Measurements from ENCODE around the gene ZNRF1.
A peak's percentile ranks its signal among the peaks of the same experiment; 100 is the strongest.

Gene ZNRF1

DNA sequence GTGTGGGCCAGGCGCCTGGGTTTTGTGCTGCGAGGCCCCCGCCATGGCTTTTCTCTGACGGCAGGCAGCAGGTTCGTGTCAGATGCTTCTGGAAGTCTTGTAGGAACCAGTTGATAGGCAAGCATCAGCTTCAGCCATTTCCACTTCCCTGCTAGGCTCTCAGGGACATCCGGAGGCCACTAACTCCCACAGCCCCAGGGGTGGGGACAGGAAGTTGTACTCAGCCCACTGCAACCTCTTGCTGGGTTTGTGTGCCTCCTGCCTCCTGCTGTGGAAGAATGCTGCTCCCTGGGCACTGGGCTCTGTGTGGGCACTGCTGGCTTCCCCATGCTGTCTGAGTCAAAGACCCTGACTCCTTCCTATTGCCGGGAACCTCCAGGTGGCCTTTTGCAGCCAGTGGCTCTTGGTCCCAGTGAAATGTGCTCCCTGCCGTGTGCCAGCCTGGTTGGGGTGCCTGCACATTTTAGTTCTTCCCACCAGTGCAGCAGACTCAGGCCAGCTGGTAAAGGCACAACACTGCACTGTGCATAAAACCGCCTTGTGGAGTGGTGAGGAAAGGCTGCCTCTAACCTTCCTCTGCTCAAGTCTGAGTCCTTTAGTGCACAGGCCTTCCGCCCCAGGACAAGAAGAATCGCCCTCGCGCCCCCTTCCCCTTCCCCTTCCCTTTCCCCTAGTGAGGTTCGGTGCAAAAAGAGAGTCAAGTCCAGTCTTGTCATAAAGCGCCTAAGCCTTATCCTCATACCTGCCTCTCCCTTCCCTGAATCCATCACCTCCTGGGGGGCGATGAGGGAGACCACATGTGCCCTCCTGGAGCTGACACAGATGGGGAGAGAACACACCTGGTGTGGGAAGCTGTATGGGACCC lies 101.1 kb downstream of the ZNRF1 start:
- DNase-seq (ENCODE audit: low spot score): peak; percentile 72

DNA sequence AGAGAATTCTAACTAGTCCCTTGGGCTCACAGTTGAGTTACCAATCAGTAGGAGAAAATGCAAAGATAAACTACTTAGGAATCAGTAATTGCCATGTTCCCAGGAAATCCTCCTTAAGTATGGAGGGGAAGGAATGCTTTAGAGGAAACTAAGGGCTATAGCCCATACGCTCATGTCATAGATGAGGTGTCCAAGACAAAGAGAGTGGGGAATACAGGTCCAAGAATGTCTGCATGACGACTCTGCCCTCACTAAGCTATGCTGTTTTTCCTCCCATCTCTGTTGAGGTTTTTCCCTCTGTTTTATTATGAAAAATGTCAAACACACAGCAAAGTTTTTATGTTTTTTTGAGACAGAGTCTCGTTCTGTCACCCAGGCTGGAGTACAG lies 101.8 kb downstream of the ZNRF1 start:
- DNase-seq (ENCODE audit: low spot score): no peak

DNA sequence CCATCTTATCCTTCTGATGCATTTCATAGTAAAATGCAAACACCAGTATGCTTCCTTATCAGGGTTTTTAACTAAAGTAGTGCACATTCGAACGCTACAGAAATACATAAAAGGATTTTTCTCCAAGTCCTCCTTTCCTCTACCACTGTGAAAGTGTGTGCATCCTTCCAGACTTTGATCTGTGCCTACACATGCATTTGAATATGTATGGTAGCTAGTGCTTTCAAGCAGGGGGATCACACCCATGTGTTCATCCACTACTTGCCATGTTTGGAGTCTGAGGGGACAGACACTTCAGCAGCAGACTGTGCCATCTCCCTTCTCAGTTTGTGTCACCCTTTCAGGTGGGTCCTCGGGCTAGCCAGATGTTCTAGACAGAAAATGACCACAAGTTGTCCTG lies 102.8 kb downstream of the ZNRF1 start:
- no peak for DNase-seq (ENCODE audit: low spot score)

DNA sequence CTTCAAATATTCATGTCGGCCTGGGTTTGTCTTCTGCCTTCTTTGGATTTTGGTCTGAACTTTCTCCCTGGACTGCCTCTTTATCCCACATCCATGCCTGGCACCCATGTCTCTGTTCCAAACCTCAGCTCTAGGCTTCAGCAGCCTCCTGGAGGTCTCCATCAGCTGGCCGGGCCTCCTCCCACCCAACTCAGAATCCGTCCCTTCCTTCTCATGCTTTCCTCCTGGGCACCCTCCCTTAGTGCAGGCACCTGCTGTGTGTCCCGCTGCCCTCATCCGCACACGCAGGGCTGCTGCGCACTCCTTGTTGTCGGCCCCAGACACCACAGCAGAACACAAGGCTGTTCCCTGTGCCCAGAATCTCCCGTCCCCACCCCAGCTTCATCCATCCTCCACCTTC lies 103.8 kb downstream of the ZNRF1 start:
- no peak for DNase-seq (ENCODE audit: low spot score)

DNA sequence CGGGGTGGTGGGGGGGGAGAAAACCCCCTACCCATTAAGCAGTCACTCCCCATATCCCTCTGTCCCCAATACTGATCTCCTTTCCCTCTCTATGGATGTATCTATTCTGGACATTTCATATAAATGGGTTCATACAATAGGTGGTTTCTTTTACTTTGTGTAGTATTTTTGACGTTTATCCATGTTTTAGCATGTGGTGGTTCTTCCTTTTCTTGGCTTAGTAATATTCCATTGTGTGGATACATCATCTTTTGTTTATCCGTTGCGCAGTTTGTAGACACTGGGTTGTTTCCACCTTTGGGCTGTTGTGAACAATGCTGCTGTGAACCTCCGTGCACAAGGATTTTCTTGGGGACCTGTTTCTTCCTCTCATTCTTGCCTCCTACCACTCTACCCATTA lies 105.2 kb downstream of the ZNRF1 start:
- DNase-seq (ENCODE audit: low spot score): no peak

DNA sequence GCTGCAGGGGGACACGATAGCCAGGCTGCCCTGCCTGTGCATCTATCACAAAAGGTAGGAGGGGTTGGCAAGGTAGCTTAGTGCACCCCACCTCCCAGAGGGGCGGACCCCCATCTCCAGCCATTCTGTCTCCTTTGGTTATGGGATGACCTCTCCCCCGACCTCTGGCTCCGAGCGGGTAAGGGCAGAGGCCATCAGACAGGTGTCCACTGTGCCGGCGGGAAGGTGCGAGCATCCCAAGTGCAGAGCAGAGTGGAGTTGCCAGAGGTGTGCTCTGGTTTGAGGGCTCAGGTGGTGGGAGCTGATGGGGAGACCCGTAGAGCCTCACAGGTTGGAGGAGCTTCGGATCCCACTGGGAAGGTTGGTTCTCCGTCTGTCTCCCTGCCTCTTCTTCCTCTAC lies 106.0 kb downstream of the ZNRF1 start:
- DNase-seq (ENCODE audit: low spot score): no peak

DNA sequence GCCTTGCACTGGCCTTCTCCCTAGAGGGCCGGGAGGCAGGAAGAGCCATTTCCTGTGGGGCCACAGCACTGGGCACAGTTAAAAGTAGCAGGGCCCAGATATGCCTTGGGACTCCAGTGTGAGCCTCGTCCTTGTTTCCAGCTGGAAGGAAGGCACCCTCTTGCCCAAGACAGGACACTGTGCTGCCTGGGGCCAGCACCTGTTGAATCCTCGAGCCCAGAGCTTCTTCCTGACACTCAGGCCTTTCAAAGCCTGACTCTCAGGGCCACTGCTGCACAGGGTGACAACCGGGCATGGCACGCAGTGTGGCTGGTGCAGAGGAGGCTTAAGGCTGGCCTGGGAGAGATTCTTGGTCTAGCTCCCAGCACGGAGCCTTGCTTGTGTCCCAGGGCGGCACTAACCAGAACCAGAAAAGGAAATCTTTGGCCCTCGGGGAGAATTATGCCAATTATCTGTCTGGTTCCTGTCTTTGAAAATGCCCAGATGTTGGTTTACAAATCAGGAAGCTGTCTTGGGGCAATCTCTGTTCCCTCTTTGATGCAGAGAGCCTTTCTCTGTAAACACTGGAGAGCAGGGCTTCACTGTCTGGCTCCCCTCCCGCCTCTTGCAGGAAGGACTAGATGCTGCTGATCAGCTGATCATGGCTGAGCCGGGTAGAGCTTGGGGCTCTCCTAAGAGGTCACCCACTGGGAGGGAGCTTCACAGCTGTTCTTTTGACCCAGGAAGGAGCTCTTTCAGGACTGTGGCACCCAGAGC lies 106.7 kb downstream of the ZNRF1 start:
- DNase-seq (ENCODE audit: low spot score): no peak

DNA sequence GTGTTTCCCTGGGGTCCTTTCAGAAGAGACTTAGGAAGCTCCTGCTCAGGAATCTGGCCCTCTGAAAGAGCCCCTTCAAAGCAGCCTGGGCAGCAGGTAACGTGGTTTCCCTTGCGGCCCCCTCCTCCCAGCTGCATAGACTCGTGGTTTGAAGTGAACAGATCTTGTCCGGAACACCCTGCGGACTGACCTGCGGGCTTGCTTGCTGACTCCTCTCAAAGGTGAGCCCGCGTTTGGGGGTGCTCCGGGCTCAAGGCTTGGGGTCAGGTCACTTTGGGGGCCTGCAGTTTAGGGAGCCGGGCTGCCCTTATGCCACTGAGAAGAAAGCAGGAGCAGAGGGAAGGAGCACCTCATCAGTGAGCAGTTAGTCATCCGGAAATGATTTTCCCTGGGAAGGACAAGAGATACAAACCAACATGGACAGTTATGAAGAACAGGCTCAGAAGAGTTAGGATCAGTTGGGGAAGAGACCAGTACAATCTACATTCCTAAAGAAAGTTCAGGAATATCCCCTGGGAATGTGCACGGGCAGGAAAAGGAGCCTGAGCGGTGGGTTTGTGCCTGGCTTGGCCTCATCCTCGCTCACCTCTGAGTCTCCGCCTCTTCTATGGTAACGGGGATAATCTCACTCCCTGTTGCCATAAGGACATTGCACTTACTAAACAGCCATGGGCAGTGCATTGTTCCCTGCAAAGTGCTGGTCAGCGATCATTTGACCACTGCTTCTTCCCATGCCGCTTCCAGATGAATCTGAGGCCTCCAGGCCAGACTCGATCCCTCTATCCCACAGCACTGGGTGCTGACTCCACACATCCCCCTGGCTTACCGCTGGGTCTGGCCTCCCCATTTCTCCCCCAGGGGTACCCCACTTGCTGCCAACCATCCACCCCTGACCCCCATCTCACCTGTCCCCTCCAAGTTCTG lies 107.8 kb downstream of the ZNRF1 start:
- DNase-seq (ENCODE audit: low spot score): no peak

DNA sequence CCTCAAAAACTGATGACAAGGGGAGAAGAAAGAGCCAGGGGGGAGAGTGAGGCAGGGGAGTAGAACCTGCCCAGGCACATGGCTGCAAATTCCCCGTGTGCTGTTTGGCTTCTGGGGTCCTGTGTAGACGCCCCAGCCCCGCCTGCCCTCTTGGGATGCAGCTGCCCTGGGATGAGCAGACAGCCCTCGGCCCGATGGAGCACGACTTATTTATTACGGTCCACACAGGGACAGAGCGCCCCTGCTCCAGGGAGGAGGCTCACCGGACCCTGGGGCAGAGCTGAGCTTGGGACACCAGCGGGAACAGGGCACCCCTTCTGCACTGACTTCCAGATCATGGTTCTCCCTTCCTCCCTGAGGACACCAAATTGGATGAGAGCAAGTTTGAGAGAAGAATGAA lies 108.7 kb downstream of the ZNRF1 start:
- DNase-seq (ENCODE audit: low spot score): no peak

DNA sequence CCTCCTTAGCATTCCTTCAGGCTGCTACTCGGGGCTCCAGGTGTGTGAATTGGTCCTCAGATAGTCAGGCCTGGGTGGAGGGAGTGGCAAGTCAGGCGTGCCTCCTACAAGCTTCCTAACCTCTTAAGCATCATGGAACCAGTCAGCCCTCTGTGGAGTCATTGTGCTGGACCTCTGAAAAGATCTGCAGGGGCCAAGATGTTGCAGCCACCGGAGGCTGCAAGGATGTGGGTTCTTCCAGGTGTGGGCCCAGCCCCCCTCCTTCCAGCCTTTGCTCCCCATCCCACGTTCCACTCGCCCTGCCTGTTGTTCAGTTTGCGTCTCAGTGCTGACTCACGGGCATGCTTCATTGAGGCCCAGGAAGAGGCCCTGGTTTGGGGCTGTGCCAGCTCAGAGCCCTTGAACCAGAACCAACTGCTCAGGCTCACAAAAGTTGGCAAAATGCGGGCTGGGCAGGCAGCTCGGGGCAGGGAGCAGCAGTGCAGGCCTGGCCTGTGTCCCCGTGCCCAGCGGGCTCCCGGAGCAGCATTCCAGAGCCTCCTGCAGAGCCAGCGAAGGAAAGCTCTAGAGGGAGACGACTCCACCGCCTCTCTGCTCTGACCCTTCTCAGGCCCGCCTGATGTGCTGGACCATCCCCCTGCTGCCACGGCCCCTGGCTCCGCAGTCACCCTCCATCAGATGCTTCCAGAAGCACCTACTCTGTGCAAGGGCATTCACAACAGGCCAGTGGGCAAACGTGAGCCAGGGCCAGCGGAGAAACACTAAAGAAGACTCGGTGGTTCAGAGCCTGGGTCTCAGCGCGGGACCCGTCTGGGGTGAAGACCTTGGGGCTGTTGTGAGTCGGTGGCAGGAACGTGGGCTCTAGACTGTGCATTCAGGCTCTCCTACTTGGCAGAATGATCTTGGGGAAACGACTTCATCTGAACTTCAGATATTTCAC lies 110.2 kb downstream of the ZNRF1 start:
- DNase-seq (ENCODE audit: low spot score): no peak

DNA sequence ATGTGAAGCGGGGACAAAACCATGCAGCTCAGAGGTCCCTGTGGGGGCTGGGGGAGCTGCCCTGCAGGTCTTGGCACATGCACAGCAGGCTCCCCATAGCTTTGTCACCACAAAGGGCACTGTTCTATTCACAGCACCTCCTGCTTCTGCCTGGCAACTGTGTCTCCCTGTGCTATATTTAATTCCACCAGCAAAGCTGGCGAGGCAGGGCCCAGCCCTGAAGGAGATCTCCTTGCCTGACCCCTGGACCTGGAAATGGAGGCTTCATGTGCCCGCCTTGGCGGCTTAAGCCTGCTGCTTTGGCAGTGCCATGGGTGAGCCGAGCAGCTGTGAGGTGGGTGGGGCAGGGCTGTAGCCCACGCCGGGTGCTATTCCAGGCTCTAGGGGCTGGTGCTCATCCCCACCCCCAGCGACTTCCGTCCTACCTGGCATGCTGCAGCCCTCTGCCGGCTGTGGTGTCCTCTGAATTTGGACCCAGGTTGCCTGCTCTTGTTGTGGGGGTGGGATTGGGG lies 111.0 kb downstream of the ZNRF1 start:
- no peak for DNase-seq (ENCODE audit: low spot score)

DNA sequence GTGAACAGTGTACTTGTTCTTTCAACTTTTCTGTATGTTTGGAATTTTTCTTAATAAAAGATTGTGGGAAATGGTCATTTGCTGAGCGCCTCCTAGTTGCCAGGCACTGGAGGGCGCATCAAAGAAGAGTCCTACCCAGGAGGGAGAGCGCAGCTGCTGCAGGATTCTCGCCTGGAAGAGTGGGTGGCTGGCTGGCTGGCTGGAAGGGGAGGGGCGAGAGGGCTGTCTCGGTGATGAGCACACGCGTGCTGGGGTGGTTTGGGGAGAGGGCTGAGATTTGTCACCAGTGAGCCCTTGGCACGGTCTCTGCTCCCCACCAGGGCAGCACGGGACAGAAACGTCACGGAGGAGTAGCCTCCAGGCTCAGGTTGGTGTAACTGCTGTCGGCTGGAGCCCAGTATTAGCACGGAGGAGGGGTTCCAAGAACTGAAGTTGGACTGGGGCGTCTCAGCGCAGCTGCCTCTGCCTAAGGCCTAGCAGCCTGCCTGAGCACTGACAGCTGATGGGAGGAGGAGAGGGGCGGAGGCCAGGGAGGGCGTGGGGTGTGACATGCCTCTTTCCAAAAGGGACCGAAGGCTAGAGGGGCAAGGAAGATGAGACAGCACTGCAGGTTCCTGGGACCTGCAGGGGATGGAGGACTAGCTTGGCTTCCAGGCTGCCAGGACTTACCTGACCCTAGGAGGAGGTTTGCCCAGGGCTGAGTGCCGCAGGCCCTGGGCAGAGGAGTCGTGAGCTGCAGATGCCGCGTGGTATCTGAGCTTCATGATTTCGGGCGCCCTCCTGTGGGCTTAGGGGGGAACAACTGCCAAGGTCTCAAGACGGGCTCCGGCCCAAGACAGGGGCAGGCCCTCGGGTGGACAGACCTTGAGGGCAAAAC lies 112.1 kb downstream of the ZNRF1 start:
- peak; percentile 81 for DNase-seq (ENCODE audit: low spot score)

DNA sequence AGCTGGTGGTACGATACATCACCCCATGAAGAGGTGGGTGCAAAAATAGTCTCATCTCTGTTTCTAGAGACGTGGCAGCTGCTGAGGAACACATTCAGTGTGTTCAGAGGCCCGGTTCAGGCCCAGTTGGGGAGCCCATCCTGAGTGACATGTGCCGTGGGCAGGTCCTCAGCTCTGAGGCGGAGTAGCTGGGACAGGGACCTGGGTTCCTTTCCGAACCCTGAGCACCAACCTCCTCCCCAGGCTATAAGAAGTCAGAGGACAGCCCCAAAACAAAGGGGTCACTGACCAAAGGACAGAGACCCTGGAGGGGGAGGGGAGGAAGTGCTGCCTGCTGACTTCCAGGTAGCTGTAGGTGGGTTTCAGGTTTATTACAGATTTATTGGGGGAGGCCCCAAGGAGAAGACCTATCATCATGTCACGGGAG lies 112.7 kb downstream of the ZNRF1 start:
- no peak for DNase-seq (ENCODE audit: low spot score)

DNA sequence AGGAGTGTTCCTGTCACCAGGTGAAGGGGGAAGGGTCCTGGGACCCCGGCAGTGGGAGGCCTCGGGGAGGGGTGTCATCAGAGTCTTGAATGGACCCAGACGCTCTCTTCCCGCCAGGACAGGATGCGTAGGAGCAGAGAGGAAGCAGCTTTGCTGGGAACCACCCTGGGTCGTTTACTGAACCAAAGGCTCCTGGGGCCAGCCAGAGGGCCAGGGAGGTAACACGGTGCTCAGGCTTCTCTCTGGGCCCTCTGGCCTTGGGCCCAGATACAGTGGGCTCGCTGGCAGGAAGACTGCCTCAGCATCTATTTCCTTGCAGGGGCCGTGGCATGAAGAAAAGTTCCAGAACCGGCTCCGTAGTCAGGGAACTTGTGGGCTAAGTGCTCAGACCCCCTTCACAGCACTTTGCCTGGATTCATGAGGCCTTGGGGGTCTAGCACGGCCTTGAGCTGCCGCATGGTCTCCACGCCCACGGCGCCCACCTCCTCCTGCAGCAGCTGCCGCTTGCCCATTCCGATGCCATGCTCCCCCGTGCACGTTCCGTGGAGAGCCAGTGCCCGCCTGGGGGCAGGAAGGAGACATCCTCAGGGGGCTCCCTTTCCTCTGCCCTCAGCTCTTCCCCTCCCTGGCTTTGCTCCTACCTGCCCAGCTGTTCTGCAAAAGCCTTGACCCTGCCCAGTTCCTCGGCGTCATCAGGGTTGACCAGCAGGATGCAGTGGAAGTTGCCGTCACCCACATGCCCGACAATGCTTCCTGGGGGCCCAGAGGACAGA lies 113.3 kb downstream of the ZNRF1 start:
- no peak for DNase-seq (ENCODE audit: low spot score)

DNA sequence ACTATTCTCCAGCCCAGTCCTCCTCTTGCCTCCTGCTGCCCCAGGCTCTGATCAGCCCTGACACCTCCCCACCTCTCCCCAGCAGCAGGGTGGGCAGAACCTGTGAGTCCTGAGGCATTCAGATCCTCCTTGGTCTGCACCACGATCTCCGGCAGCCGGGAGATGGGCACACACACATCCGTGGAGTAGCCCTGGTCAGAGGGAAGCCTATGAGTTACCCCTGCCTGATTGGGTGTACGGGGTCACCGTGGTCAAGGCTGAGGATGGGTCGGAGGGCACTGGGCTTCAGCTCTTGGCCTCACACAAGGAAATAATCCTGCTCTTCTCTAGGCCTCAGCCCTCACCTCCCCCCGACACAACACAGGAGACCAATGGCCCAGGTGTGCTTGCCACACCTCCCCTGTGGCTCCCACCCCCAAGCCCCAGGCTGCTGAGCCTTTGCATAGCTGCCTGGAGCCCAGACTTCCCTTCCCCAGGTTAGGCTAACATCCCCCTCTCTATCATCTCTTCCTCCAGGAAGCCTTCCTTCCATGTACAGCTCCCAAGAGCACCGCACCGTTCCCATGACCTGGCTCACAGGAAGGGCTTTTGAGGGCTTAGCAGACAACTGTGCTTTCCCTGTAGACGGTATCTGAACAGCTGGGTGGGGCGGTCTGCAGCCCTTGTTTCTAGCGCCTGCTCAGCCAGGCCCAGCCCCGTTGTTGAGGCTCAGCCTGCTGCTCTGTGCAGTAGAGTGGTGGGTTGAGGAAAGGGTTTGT lies 114.1 kb downstream of the ZNRF1 start:
- no peak for DNase-seq (ENCODE audit: low spot score)

DNA sequence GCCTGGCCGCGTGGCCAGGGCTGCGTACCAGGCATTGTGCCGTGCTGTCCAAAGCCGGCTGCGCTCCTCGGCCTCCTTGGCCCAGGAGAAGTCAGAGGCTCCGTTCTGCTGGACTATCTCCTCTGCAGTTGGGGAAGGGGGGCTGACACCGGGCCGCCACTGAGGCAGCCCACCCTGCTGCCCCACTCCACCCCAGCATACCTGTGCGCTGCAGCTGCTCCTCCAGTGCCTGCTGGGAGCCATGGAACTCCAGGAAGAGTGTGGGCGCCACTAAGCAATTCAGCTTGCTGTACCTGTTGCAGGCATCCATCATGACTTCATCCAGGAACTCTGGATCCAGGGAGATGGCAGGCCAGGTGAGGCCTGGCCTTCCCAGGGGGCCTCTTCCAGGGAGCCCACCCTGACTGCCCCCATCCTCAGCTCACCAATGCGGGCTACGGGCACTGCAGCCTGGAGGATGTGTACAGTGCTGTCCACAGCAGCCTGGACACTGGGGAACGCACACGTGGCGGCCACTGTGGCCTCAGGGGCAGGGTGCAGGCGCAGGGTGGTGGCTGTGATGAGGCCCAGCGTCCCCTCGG lies 114.8 kb downstream of the ZNRF1 start:
- DNase-seq (ENCODE audit: low spot score): no peak

DNA sequence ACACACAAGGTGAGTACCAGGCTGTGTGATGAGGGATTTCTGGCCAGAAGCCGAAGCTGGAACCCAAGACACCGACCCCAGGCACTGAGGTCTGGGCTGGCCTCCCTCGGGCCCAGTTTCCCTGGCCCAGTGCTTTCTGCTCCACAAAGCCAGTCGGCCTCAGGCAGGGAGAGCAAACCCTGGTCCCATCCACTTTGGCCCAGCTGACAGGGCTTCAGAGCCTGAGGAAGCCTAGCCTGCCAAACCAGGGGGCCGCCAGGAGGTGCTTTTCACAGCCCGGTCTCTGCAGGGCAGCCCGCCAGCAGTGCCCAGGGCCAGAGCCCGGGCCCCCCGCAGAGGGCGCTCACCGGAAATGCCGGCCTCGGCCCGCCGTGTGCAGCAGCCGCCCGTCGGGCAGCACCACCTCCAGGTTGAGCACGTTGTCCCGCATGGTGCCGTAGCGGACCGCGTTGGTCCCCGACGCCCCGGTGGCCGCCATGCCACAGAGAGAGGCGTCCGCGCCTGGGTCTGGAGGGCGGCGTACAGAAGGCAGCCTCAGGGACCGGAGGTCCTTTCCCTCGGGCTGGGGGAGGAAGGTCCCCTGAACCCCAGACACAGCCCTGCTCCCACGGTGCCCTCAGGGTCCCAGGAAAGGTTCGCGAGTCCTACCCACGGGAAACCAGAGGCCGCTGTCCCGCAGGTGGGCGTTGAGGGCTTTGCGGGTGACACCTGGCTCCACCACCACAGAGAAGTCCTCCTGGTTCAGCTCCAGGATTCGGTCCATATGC lies 115.5 kb downstream of the ZNRF1 start:
- no peak for DNase-seq (ENCODE audit: low spot score)

All from kidney capillary endothelial cell (primary cell).